Measurements from ENCODE around the gene KRT86. TPM values are rescaled to one million over a fixed set of nuclear protein-coding genes. Genes with fewer than 3 reads are reported as not detected.

KRT86 gene
- total and polyA plus RNA-seq, 9 of the 15 experiments (the other 6 are each of a cell fraction or from before 2014, with no cell fraction given): not detected

DNA sequence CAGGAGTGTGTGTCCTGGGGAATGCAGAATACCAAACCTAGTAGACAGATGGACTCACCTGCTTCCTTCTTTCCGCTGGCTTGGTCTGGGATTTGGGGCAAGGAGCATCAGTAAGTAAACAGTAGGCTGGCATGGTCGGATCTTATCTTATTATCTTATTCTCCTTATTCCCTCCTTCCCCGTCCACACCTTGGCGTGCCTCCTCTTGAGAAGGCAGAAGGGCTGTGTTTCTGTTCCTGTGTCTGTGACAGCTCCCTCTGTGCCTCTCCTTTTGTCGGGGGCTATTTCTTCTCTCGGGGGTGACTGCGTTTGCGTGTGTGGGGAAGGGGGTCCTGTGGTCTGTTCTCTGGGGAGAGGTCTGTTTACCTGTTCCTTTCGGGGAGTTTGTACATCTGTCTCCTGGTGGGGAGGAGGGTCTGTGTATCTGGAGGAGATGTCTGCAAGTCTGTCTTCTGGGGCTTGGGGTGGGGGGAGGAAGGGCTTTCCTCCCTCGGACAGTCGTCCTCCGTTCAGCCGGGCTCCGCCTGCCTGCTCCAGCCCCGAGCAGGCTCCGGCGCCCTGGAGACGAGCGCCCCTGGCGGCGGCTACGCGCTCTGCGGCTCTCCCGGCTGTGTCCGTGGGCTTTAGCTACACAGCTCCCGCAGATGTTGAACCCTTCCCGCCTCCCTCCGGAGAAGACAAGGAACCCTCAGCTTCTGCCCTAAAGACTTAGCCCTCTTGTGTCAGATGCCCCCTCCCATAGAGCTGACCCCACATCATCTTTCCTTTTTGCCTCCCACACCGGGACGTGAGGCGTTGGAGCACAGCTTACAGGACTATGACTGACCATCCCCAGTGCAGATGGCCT lies 4.4 kb downstream of the KRT86 start (continued):
- TF ChIP-seq REST (IDR thresholded peaks at IDR 0.05; ENCODE audit: borderline replicate concordance) (peak; percentile 70), REST (CRISPR knock-in tag; IDR thresholded peaks at IDR 0.05; ENCODE audit: low read depth) (no peak), ZNF134 (CRISPR knock-in tag; conservative IDR thresholded peaks at IDR 0.05) (no peak), ZNF197 (CRISPR knock-in tag; IDR thresholded peaks at IDR 0.05; ENCODE audit: low read depth) (0 out of 2 replicates have a peak, but pooled peaks have one; percentile 63), NCOR1 (IDR thresholded peaks at IDR 0.05) (no peak), FOXA1 (IDR thresholded peaks at IDR 0.05; ENCODE audit: borderline replicate concordance) (no peak), XRCC4 (IDR thresholded peaks at IDR 0.05; ENCODE audit: extremely low read depth, insufficient read depth, insufficient read length) (no peak), HMGN3 (IDR thresholded peaks at IDR 0.05; ENCODE audit: borderline replicate concordance, extremely low read depth, insufficient read length, low read depth, low read length) (peak; percentile 27)
- TF ChIP-seq, protein P1, sequence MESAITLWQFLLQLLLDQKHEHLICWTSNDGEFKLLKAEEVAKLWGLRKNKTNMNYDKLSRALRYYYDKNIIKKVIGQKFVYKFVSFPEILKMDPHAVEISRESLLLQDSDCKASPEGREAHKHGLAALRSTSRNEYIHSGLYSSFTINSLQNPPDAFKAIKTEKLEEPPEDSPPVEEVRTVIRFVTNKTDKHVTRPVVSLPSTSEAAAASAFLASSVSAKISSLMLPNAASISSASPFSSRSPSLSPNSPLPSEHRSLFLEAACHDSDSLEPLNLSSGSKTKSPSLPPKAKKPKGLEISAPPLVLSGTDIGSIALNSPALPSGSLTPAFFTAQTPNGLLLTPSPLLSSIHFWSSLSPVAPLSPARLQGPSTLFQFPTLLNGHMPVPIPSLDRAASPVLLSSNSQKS (CRISPR knock-in tag; IDR thresholded peaks at IDR 0.05): no peak
